Measurements from ENCODE around the gene INAFM2. TPM values are rescaled to one million over a fixed set of nuclear protein-coding genes. Genes with fewer than 3 reads are reported as not detected.
A peak's percentile ranks its signal among the peaks of the same experiment; 100 is the strongest.

The INAFM2 gene
- total and polyA plus RNA-seq, 2 experiments from 2014 or later, result 186 to 217 TPM

GRCh38 chr15:40330368-40330836 lies 6.9 kb downstream of the INAFM2 start:
- H3K27ac ChIP-seq, result peak overlapping the region; percentile 99
- H3K4me1 ChIP-seq (ENCODE audit: low read depth), result peaks cover 87% of the 10 kb centered on the region
- DNase-seq (ENCODE audit: low read depth in 1 of 2, low spot score in 1 of 2), result peak; percentile 95
- H3K27me3 ChIP-seq, result no peaks in the 10 kb centered on the region
- H3K36me3 ChIP-seq, result peaks cover 6% of the 10 kb centered on the region
- H3K4me3 ChIP-seq, result no peak overlapping the region
- TF ChIP-seq, protein P1, sequence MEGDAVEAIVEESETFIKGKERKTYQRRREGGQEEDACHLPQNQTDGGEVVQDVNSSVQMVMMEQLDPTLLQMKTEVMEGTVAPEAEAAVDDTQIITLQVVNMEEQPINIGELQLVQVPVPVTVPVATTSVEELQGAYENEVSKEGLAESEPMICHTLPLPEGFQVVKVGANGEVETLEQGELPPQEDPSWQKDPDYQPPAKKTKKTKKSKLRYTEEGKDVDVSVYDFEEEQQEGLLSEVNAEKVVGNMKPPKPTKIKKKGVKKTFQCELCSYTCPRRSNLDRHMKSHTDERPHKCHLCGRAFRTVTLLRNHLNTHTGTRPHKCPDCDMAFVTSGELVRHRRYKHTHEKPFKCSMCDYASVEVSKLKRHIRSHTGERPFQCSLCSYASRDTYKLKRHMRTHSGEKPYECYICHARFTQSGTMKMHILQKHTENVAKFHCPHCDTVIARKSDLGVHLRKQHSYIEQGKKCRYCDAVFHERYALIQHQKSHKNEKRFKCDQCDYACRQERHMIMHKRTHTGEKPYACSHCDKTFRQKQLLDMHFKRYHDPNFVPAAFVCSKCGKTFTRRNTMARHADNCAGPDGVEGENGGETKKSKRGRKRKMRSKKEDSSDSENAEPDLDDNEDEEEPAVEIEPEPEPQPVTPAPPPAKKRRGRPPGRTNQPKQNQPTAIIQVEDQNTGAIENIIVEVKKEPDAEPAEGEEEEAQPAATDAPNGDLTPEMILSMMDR (IDR thresholded peaks at IDR 0.05; ENCODE audit: low read depth, low read length), result no peak
- no peaks in the 10 kb centered on the region for H3K9me3 ChIP-seq (ENCODE audit: low read depth)

DNA sequence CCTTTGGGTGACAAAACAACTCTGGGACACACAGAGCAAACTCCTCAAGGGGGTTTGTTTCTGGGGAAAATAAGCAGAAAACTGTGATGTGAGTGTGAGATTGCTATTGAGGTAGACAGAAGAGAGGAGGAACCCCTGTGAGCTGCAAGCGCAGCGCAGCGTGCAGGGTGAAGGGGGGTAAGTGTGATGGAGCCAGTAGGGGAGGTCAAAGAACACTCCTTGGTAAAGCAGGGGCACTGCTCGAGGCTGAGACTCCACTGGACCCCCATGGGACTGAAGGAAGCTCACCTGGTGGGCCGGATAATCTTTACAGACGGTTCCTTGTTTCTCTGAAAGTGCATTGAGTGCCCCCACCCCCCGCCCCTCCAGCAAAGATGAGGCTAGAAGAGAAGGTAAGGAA lies 7.5 kb downstream of the INAFM2 start:
- H3K27me3 ChIP-seq, result no peaks in the 10 kb centered on the region
- peaks cover 85% of the 10 kb centered on the region for H3K4me1 ChIP-seq (ENCODE audit: low read depth)
- H3K9me3 ChIP-seq (ENCODE audit: low read depth), result no peaks in the 10 kb centered on the region
- H3K4me3 ChIP-seq, result no peak overlapping the region
- H3K36me3 ChIP-seq, result peaks cover 6% of the 10 kb centered on the region
- TF ChIP-seq, protein P1 (IDR thresholded peaks at IDR 0.05; ENCODE audit: low read depth, low read length), result no peak
- peak overlapping the region; percentile 99 for H3K27ac ChIP-seq
- DNase-seq (ENCODE audit: low read depth in 1 of 2, low spot score in 1 of 2), result no peak

DNA sequence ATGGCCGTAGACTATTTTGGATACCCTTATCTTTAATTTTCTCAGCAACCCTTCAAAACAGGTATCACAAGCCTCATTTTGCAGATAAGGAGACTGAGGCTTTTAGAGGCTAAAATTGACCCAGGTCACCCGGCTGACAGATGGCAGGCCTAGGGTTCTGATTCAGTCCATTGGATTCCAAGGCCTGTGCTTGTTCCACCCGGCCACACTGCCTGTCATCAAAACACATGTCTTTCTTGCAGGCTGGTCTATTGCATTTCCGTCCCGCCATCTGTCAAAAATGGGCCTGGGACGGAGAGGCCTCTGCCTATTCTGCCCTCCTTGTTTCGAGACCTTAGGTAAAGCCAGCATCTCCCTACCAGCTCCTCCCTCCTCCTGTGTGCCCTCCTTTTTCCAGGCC lies 8.1 kb downstream of the INAFM2 start:
- no peaks in the 10 kb centered on the region for H3K27me3 ChIP-seq
- DNase-seq (ENCODE audit: low read depth in 1 of 2, low spot score in 1 of 2), result no peak
- TF ChIP-seq, protein P1 (IDR thresholded peaks at IDR 0.05; ENCODE audit: low read depth, low read length), result no peak
- peaks cover 6% of the 10 kb centered on the region for H3K36me3 ChIP-seq
- H3K4me3 ChIP-seq, result no peak overlapping the region
- H3K27ac ChIP-seq, result peak overlapping the region; percentile 99
- no peaks in the 10 kb centered on the region for H3K9me3 ChIP-seq (ENCODE audit: low read depth)
- H3K4me1 ChIP-seq (ENCODE audit: low read depth), result peaks cover 79% of the 10 kb centered on the region

DNA sequence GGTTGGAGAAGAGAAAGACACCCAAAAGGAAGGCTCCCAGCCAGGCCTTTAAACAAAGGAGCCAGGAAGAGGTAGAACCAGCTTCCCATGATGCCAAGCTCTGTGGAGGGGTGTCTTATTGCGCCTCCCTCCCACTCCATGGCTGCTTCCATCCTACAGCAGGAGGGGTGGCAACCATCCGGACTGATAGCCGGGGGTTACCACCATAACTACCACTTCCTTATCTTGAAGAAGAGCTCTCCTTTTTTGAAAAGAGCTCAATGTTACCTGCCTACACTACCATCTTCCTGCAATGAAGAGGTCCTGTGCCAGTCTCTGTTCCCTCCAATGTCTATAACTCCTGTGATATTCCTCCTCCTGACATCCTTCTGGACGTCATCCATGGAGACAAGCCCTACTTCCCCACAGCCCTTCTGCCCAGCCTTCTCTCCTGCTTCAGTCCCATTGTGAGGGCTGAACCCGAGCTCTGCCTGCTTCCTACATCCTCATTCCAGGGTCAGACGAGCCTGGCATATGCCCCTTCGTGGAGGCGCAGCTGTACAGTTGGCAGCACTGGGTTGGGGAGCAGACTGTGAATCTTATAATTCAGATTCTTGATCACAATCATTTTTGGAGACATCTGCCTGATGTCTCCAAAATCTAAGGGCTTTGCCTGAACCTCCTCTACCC lies 8.8 kb downstream of the INAFM2 start:
- H3K4me1 ChIP-seq (ENCODE audit: low read depth), result peaks cover 73% of the 10 kb centered on the region

GRCh38 chr15:40333922-40334492 lies 10.5 kb downstream of the INAFM2 start:
- Histone ChIP-seq H3K4me1 (ENCODE audit: low read depth) (peaks cover 59% of the 10 kb centered on the region), H3K4me3 (no peak overlapping the region), H3K36me3 (peaks cover 6% of the 10 kb centered on the region), H3K9me3 (ENCODE audit: low read depth) (no peaks in the 10 kb centered on the region), H3K27me3 (no peaks in the 10 kb centered on the region), H3K27ac (peak overlapping the region; percentile 1)
- peak in 1 of 2 donors; percentile 90 for DNase-seq (ENCODE audit: low read depth in 1 of 2, low spot score in 1 of 2)
- TF ChIP-seq, protein P1 (IDR thresholded peaks at IDR 0.05; ENCODE audit: low read depth, low read length), result no peak

More for the DNA sequence above, 8.8 kb downstream of the INAFM2 start:
- no peak for DNase-seq (ENCODE audit: low read depth in 1 of 2, low spot score in 1 of 2)
- H3K9me3 ChIP-seq (ENCODE audit: low read depth), result no peaks in the 10 kb centered on the region
- TF ChIP-seq, protein P1 (IDR thresholded peaks at IDR 0.05; ENCODE audit: low read depth, low read length), result no peak
- no peak overlapping the region for H3K4me3 ChIP-seq
- peak overlapping the region; percentile 99 for H3K27ac ChIP-seq
- no peaks in the 10 kb centered on the region for H3K27me3 ChIP-seq
- peaks cover 6% of the 10 kb centered on the region for H3K36me3 ChIP-seq

All from cardiac muscle cell (in vitro differentiated cells and primary cell).